Breast epithelium (tissue), 3 donors: ENCODE results near the gene DIS3L2.

Source experiments
- POLR2A ChIP-seq: fragments of 450-650 bp; IDR thresholded peaks from one replicate; pipeline ENCODE4 v1.6.1; 2016; ENCODE audit warnings: antibody characterized with exemption, mild to moderate bottlenecking, moderate library complexity
- POLR2AphosphoS5 ChIP-seq, 3 donors: sonication (generic); formaldehyde crosslinking; IDR thresholded peaks; one replicate each; pipeline ENCODE4 v1.6.1; 2017; ENCODE audit warnings: antibody characterized with exemption in 3 of 3
- TF ChIP-seq, protein P1 (sequence below), 3 donors: fragments of 450-650 bp; IDR thresholded peaks; one replicate each; pipeline ENCODE4 v1.5.1; 2016 to 2017; ENCODE audit warnings: antibody characterized with exemption in 3 of 3, mild to moderate bottlenecking in 3 of 3, moderate library complexity in 3 of 3

GRCh38 chr2:232028071-232028470 is 66.6 kb downstream of the DIS3L2 start:
- TF ChIP-seq POLR2AphosphoS5 (IDR thresholded peaks at IDR 0.05), result no peak
- TF ChIP-seq, protein P1, sequence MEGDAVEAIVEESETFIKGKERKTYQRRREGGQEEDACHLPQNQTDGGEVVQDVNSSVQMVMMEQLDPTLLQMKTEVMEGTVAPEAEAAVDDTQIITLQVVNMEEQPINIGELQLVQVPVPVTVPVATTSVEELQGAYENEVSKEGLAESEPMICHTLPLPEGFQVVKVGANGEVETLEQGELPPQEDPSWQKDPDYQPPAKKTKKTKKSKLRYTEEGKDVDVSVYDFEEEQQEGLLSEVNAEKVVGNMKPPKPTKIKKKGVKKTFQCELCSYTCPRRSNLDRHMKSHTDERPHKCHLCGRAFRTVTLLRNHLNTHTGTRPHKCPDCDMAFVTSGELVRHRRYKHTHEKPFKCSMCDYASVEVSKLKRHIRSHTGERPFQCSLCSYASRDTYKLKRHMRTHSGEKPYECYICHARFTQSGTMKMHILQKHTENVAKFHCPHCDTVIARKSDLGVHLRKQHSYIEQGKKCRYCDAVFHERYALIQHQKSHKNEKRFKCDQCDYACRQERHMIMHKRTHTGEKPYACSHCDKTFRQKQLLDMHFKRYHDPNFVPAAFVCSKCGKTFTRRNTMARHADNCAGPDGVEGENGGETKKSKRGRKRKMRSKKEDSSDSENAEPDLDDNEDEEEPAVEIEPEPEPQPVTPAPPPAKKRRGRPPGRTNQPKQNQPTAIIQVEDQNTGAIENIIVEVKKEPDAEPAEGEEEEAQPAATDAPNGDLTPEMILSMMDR (IDR thresholded peaks at IDR 0.05), result no peak
- no peak for TF ChIP-seq POLR2A
